MV-4-11 (cell line): ENCODE data around the gene HSD17B1.
"Not testable (repeated sequence)": the region's sequence is repeated elsewhere in the genome, so short reads cannot be mapped to it uniquely, and the experiment has no call there.

Experiments
- DNase-seq: peaks from one replicate; lab custom pipeline; 2025; lab: John Stamatoyannopoulos, UW

Gene HSD17B1

GRCh38 chr17:42548070-42548837 lies 4.5 kb upstream of the HSD17B1 start:
- no peak for DNase-seq

DNA sequence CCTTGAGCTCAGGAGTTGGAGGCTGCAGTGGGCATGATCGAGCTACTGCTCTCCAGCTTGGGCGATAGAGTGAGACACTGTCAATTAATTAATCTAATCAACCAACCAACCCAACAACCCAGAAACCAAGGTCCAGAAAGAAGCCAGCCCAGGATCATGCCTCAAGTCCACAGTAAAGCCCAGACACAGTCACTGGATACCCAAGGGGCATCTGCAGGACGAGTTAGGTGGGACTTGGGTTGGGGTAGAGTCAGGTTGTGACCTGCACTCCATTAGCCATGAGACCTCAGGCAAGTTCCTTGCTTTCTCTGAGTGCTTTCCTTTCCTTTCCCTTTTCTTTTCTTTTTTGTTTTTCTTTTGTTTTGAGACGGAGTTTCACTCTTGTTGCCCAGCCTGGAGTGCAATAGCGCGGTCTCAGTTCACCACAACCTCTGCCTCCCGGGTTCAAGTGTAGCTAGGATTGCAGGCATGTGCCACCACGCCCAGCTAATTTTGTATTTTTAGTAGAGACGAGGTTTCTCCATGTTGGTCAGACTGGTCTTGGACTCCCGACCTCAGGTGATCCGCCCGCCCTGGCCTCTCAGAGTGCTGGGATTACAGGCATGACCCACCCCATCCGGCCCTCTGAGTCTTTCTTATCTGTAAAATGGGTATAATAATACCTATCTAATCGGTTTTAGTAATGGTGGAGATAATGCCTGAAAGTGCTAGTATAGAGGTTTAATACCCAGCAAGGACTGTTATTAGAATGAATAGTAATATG lies 3.5 kb upstream of the HSD17B1 start:
- no peak for DNase-seq

DNA sequence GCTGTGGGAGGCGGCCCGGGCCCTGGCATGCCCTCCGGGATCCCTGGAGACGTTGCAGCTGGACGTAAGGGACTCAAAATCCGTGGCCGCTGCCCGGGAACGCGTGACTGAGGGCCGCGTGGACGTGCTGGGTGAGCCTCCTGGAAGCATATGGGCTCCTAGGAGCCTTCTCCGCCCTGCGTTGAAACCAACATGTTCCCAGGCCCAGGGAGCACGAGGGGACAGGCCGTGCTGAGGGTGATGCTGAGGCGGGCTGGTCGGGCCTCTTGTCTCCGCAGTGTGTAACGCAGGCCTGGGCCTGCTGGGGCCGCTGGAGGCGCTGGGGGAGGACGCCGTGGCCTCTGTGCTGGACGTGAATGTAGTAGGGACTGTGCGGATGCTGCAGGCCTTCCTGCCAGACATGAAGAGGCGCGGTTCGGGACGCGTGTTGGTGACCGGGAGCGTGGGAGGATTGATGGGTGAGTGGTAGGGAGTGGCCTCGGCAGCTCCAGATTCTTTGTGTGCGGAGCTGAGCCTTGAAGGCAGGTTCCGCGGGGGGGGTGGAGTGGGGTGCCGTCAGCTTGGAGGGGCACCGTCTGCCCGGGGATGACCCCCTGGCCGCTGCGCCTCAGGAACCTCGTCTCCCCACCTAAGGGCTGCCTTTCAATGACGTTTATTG lies 567 bp downstream of the HSD17B1 start:
- no peak for DNase-seq

DNA sequence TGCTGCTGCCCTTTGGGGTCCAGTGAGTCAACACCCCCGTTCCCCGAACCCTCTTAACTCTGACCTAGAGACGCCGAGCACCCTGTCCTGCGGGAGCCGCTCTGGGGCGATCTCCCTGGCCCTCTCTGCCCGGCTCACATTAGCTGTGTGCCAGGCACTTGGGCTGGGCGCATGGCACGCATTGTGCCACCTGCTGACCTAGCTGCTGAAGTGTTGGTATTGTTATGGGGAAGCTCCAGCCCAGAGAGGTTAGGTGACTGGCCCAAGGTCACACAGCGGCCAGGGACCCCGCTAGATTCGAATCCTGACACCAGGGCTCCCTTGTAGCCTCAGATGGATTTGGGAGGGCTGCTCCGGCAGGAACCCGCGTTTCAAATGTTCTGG lies 1.1 kb downstream of the HSD17B1 start:
- DNase-seq = no peak

- peak; percentile 75 for DNase-seq
Observed at GRCh38 chr17:42554250-42555121, 1.8 kb downstream of the HSD17B1 start.

- no peak for DNase-seq
Observed at GRCh38 chr17:42555122-42555622, 2.4 kb downstream of the HSD17B1 start.

GRCh38 chr17:42555961-42556617 lies 3.4 kb downstream of the HSD17B1 start:
- not testable (repeated sequence) for DNase-seq

DNA sequence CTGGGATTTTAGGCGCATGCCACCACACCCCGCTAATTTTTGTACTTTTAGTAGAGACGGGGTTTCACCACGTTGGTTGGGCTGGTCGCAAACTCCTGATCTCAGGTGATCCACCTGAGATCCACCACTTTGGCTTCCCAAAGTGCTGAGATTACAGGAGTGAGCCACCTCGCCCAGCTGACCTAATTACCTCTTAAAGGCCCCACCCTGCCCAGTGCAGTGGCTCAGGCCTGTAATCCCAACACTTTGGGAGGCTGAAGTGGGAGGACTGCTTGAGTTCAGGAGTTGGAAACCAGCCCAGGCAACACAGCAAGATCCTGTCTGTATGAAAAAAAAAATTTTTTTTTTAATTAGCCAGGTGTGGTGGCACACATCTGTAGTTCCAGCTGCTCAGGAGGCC lies 6.4 kb downstream of the HSD17B1 start:
- no peak for DNase-seq

DNA sequence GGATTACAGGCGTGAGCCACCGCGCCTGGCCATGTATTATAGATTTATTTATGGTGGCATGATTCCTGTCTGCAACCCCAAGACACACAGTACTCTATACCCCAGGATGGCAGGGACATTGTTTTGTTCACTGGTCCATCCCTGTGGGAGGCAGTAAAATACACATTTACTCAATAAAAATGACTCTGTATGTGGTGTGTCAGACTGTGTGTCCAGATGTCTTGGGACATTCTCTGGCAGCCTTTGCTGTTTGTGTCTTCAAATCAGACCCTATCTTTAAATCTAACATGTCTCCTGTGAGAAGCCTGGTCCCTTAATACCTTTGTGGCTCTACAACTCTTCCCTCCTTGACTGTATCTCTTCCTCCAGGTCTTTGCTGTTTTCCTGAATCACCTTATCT lies 7.5 kb downstream of the HSD17B1 start:
- DNase-seq = no peak

- peak; percentile 94 for DNase-seq
Observed at GRCh38 chr17:42561897-42562387, 9.2 kb downstream of the HSD17B1 start, which contains the start of gene COASY. Gene COASY, plus strand, starts transcription at chr17:42562148. Its CDS starts 475 bp downstream, at chr17:42562623.

GRCh38 chr17:42562388-42563142 lies 9.8 kb downstream of the HSD17B1 start:
- DNase-seq = peak; percentile 41

GRCh38 chr17:42563143-42563509 lies 10.4 kb downstream of the HSD17B1 start:
- DNase-seq = no peak

- no peak for DNase-seq
Observed at GRCh38 chr17:42563543-42563942, 10.8 kb downstream of the HSD17B1 start.

GRCh38 chr17:42563950-42564349 lies 11.2 kb downstream of the HSD17B1 start:
- DNase-seq = no peak

DNA sequence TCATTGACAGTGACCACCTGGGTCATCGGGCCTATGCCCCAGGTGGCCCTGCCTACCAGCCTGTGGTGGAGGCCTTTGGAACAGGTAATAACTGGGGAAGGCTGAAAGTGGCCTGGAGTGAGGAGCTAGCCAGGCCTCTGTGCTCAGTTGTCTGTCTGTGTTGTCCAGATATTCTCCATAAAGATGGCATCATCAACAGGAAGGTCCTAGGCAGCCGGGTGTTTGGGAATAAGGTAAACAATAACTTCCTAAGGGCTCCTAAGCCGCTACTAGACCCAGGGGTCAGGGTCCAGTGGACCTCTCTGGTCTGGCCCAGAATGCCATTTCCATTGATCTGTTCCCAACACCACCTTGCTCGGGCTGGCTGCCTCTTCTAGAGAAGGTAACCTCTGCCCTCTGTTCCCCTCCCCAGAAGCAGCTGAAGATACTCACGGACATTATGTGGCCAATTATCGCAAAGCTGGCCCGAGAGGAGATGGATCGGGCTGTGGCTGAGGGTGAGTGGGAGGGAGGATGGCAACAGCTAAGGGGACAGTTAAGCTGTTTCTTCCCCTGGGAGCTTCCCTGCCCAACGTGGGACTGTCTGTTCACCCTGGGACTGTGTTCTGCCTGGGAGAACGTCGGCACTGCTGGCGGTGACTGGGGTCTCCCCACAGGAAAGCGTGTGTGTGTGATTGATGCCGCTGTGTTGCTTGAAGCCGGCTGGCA lies 12.2 kb downstream of the HSD17B1 start:
- no peak for DNase-seq

GRCh38 chr17:42565523-42566214 lies 12.9 kb downstream of the HSD17B1 start:
- DNase-seq = no peak

DNA sequence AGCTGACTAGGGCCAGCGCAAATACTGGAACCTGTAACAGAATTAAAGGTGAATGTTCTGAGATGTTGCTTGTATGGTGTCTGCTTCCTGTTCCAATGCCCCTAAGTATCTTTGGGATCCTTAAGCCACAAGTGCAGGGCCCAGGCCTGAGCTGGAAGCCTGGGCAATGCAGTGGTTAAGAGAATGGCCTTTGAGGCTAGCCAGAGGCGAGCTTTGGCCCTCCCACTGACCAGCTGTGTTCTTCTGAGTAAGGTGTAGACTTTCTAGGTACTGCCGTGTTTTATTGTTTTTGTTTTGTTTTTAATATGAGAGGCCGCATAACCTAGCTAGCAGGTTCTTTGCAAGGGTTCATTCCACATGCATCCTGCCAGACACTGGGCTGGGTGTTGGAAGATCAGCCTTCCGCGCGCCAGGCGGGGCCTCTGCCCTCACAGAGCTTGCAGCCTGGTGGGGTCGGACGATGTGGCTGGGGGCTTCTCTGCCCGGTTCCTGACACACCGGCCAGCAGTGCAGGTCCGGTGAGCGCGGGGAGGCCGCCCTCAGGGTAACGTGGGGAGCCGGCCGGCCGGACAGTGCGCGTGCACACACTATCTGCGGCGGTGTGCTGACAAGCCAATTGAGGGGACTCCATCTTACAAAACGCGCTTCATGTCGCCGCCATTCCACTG lies 13.6 kb downstream of the HSD17B1 start:
- DNase-seq = no peak

- DNase-seq = peak; percentile 91
Observed at GRCh38 chr17:42566883-42567573, 14.3 kb downstream of the HSD17B1 start, which contains the start of gene MLX. Gene MLX, plus strand, starts transcription at chr17:42567100. Its CDS starts 25 bp downstream, at chr17:42567125.
